Kidney (tissue), 14 donors: ENCODE results near the gene ZBTB7A. TPM values are rescaled to one million over a fixed set of nuclear protein-coding genes. Genes with fewer than 3 reads are reported as not detected.

ENCODE experiments used
- DNase-seq, 5 donors: peaks; one replicate each; pipeline ENCODE4 v3.0.0-alpha.2; 2013 to 2020
- FAIRE-seq: peaks from 2 replicates; lab custom pipeline; 2012; peaks lifted over from hg19 to GRCh38; lab: Jason Lieb, UNC
- H3K27ac ChIP-seq, 2 donors: one replicate each; pipeline ENCODE4 v1.7.0; 2013; ENCODE audit warnings: low read depth in 2 of 2, low read length in 2 of 2, inconsistent platforms in 1 of 2
- H3K27me3 ChIP-seq: one replicate; pipeline ENCODE4 v1.7.1; 2013; ENCODE audit warnings: low read length, inconsistent platforms; ENCODE audit not compliant: control insufficient read depth, insufficient read depth
- H3K36me3 ChIP-seq, 3 donors: one replicate each; pipeline versions ENCODE4 v1.7.0 to v1.7.1; 2013; ENCODE audit warnings: low read length in 3 of 3, control low read depth in 1 of 3, inconsistent platforms in 1 of 3; ENCODE audit not compliant: insufficient read depth in 3 of 3, control insufficient read depth in 2 of 3
- H3K4me1 ChIP-seq, 3 donors: one replicate each; pipeline versions ENCODE4 v1.7.0 to v1.7.1; 2013; ENCODE audit warnings: low read length in 3 of 3, inconsistent platforms in 1 of 3, low read depth in 1 of 3; ENCODE audit not compliant: control insufficient read depth in 2 of 3, insufficient read depth in 2 of 3
- H3K4me3 ChIP-seq, 3 donors: one replicate each; pipeline versions ENCODE4 v1.7.0 to v1.8.1; 2013; ENCODE audit warnings: low read length in 3 of 3, control low read depth in 1 of 3, inconsistent platforms in 1 of 3
- H3K9ac ChIP-seq, 3 donors: one replicate each; pipeline versions ENCODE4 v1.7.0 to v1.7.1; 2013; ENCODE audit warnings: low read length in 3 of 3, control low read depth in 1 of 3, inconsistent platforms in 1 of 3
- H3K9me3 ChIP-seq, 3 donors: one replicate each; pipeline versions ENCODE4 v1.7.0 to v1.7.1; 2013; ENCODE audit warnings: low read length in 3 of 3, control low read depth in 1 of 3, inconsistent platforms in 1 of 3; ENCODE audit not compliant: control insufficient read depth in 2 of 3, insufficient read depth in 1 of 3
- intact Hi-C: fragments of 100-400 bp; cut with DNase I; formaldehyde crosslinking; loops from one replicate; pipeline ENCODE4 v1.11.1; 2022
- polyA plus RNA-seq: library from polyadenylated mRNA; stranded (reverse); fragments of 350-450 nt; fragmentation: Illumina TruSeq; extraction: RNeasy Lipid Tissue Mini Kit (QIAGEN cat#74804); gene quantifications from one replicate; pipeline ENCODE4 v1.2.3, GENCODE V29; 2014; ENCODE audit warnings: low read depth, low replicate concordance; ENCODE audit not compliant: insufficient read depth
- total RNA-seq: library from RNA; stranded (reverse); fragmentation: NEBNext Ultra II Directional; extraction: Animal tissue kit (Norgen Biotek cat#: 25700); gene quantifications from one replicate; pipeline ENCODE4 v1.2.1, GENCODE V29; 2021
- TF ChIP-seq, protein P1 (sequence below): IDR thresholded peaks from 3 replicates; pipeline ENCODE4 v1.5.1; 2012; ENCODE audit warnings: mild to moderate bottlenecking, moderate library complexity, borderline replicate concordance; ENCODE audit not compliant: insufficient read depth; ENCODE audit errors: extremely low read depth
- donor health status: control.
- donor health status: control.
- donor health status: control.
- donor health status: control.
- donor health status: control.
- donor health status: DM: yes; HTN: yes; CAD: no.
- donor health status: Normal renal cell carcinoma (clear cell type).

ZBTB7A gene
- total and polyA plus RNA-seq, 2 donors from 2014 or later, result 8.9 to 53.2 TPM

GRCh38 chr19:4100647-4101495 lies 34.2 kb upstream of the ZBTB7A start:
- Histone ChIP-seq H3K27ac (no peak overlapping the region), H3K4me1 (peaks cover 0 to 5% (median 0%) of the 10 kb centered on the region in 3 donors), H3K27me3 (no peaks in the 10 kb centered on the region), H3K4me3 (no peak overlapping the region), H3K36me3 (peaks cover 0 to 5% (median 4%) of the 10 kb centered on the region in 3 donors), H3K9ac (no peak overlapping the region), H3K9me3 (no peaks in the 10 kb centered on the region)
- FAIRE-seq (no peak), DNase-seq (peak in 1 of 5 donors; percentile 61)
- TF ChIP-seq, protein P1, sequence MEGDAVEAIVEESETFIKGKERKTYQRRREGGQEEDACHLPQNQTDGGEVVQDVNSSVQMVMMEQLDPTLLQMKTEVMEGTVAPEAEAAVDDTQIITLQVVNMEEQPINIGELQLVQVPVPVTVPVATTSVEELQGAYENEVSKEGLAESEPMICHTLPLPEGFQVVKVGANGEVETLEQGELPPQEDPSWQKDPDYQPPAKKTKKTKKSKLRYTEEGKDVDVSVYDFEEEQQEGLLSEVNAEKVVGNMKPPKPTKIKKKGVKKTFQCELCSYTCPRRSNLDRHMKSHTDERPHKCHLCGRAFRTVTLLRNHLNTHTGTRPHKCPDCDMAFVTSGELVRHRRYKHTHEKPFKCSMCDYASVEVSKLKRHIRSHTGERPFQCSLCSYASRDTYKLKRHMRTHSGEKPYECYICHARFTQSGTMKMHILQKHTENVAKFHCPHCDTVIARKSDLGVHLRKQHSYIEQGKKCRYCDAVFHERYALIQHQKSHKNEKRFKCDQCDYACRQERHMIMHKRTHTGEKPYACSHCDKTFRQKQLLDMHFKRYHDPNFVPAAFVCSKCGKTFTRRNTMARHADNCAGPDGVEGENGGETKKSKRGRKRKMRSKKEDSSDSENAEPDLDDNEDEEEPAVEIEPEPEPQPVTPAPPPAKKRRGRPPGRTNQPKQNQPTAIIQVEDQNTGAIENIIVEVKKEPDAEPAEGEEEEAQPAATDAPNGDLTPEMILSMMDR, result no peak
- intact Hi-C loops, result no loop called here

DNA sequence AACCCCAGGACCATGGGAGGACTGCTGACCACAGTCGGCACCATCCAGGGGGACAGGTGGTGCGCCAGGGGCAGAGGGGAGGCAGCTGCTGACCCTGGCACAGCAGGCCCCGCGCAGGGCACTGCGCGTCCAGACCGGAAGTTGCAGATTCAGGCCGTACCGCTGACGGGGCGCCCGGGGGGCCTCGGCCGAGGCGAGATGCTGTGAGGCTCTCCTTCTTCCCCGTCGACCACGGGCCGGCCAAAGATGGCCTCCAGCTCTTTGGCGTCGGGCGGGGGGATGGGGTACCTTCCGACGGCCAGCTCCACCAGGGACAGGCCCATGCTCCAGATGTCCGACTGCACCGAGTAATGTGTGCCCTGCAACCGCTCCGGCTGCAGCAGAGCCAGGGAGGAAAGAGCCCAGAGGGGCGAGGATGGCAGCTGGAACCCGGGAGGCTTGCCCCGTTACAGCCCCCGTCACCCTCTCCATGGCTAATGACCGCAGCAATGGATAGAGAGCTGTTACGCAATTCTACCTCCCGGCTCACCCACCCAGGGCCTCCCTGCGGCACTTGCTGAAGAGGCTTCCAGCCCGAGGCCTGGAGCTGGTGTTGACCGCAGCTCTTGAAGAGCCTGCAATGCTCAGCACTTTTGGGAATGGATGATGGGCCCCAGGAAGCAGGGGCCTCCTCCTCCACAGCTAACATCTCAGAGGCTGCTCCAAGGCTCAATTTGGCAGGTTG lies 32.5 kb upstream of the ZBTB7A start:
- Histone ChIP-seq H3K9ac (no peak overlapping the region), H3K36me3 (peaks cover 0 to 4% (median 0%) of the 10 kb centered on the region in 3 donors), H3K27me3 (no peaks in the 10 kb centered on the region), H3K9me3 (no peaks in the 10 kb centered on the region), H3K4me1 (peaks cover 0 to 5% (median 0%) of the 10 kb centered on the region in 3 donors), H3K4me3 (no peak overlapping the region), H3K27ac (no peak overlapping the region)
- TF ChIP-seq, protein P1, result no peak
- FAIRE-seq (no peak), DNase-seq (peak in 1 of 5 donors; percentile 72)
- intact Hi-C loops, result no loop called here

- Histone ChIP-seq H3K4me1 (peaks cover 0 to 5% (median 0%) of the 10 kb centered on the region in 3 donors), H3K9ac (no peak overlapping the region), H3K27ac (no peak overlapping the region), H3K27me3 (no peaks in the 10 kb centered on the region), H3K9me3 (no peaks in the 10 kb centered on the region), H3K36me3 (peaks cover 0 to 4% (median 0%) of the 10 kb centered on the region in 3 donors), H3K4me3 (no peak overlapping the region)
- FAIRE-seq (no peak), DNase-seq (peak in 1 of 5 donors; percentile 74)
- TF ChIP-seq, protein P1, result no peak
- intact Hi-C loops, result no loop called here
These were observed 31.8 kb upstream of the ZBTB7A start for GRCh38 chr19:4098493-4098892.
